ENCODE data around the gene CALN1.
"Not testable (repeated sequence)": the region's sequence is repeated elsewhere in the genome, so short reads cannot be mapped to it uniquely, and the experiment has no call there.

Gene CALN1

DNA sequence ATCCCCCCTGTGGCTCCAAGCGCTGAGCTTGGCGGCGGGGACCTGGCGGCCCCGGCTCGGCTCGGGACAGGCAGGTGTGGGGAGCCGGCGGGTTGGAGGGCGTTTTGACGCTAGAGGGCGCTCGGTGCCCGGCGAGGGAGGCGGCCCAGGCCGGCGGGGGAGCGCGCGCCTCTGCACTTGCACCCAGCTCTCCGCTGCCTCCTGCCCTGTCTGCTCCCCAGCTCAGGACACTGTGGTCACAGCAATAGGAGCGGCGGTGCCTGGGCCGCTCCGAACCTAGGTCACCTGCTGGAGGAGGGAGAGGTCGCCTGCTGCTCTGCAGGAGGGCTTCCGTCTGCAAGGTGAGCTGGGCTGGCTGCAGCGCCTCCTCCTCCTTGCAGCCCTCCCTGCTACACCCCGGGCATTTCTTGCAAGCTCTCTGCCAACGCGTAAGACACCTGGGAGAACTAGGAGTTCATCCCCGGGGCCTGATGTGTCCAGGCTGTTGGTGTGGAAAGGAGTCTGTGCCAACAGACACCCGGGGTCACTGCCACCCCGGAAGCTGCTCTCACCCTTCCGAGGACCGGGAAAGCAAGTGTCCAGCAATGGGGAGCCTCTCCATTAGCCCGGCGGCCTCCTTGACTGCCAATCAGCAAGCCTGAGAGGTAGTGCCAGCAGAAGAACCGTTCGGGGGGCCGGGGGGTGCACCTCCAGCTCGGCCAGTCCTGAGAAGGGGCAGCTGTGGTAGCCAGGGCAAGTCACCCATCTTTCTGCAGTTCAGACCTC, 659.8 kb downstream of the CALN1 start:
- TF ChIP-seq, protein P1, sequence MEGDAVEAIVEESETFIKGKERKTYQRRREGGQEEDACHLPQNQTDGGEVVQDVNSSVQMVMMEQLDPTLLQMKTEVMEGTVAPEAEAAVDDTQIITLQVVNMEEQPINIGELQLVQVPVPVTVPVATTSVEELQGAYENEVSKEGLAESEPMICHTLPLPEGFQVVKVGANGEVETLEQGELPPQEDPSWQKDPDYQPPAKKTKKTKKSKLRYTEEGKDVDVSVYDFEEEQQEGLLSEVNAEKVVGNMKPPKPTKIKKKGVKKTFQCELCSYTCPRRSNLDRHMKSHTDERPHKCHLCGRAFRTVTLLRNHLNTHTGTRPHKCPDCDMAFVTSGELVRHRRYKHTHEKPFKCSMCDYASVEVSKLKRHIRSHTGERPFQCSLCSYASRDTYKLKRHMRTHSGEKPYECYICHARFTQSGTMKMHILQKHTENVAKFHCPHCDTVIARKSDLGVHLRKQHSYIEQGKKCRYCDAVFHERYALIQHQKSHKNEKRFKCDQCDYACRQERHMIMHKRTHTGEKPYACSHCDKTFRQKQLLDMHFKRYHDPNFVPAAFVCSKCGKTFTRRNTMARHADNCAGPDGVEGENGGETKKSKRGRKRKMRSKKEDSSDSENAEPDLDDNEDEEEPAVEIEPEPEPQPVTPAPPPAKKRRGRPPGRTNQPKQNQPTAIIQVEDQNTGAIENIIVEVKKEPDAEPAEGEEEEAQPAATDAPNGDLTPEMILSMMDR (IDR thresholded peaks at IDR 0.05) = peak; percentile 87
- Mint-ChIP-seq H3K9me3 (peaks cover 38% of the 10 kb centered on the region), H3K4me1 (peaks cover 16% of the 10 kb centered on the region), H3K36me3 (ENCODE audit: low read depth) (peaks cover 16% of the 10 kb centered on the region), H3K4me3 (no peak overlapping the region), H3K27ac (peak overlapping the region; percentile 75), H3K27me3 (ENCODE audit: low read depth, poor library complexity) (peaks cover 35% of the 10 kb centered on the region)
- peak; percentile 89 for DNase-seq

DNA sequence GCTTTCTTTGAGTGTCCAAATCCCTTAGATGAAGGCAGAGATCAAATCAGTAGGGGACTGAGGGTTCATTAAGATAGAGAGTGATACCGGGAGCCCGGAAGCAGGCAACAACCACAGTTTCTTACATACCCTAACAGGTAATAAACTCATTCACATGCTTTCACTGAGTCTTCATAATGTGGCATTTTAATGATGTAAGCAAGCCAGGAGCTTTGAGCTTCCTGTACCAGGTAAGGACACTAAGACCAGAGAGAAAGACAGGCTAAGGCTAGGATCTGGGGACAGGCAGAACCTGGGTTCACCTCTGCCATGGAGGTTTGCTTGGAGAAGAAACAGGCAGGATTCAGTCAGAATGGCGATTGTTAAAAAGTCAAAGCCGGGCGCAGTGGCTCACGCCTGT, 661.8 kb downstream of the CALN1 start:
- H3K27me3 Mint-ChIP-seq (ENCODE audit: low read depth, poor library complexity) = peaks cover 35% of the 10 kb centered on the region
- TF ChIP-seq, protein P1 (IDR thresholded peaks at IDR 0.05) = no peak
- H3K4me3 Mint-ChIP-seq = no peak overlapping the region
- H3K27ac Mint-ChIP-seq = no peak overlapping the region
- H3K9me3 Mint-ChIP-seq = peaks cover 19% of the 10 kb centered on the region
- H3K36me3 Mint-ChIP-seq (ENCODE audit: low read depth) = peaks cover 4% of the 10 kb centered on the region
- H3K4me1 Mint-ChIP-seq = peaks cover 16% of the 10 kb centered on the region
- DNase-seq = no peak

DNA sequence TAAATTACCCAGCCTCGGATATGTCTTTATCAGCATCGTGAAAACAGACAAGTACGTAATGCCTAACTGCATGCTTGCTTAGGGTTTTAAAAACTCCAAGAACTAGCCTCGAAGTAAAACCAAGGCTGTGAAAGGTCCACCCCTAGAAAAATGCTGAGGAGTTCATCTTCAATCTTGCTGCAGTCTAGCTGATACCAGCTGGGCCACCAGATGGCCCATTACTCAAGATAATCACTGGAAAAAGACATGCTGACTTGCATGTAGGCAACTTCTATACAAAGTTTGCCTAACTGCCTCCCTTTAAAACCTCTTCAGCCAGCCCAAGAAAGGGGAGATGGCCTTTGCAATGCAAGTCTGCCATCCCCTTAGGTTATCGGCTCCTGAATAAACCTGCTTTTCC, 666.1 kb downstream of the CALN1 start:
- no peak for DNase-seq
- Mint-ChIP-seq H3K27ac (no peak overlapping the region), H3K36me3 (ENCODE audit: low read depth) (peaks cover 4% of the 10 kb centered on the region), H3K27me3 (ENCODE audit: low read depth, poor library complexity) (peaks cover 21% of the 10 kb centered on the region), H3K9me3 (peaks cover 16% of the 10 kb centered on the region), H3K4me3 (no peak overlapping the region), H3K4me1 (no peaks in the 10 kb centered on the region)
- TF ChIP-seq, protein P1 (IDR thresholded peaks at IDR 0.05) = no peak

DNA sequence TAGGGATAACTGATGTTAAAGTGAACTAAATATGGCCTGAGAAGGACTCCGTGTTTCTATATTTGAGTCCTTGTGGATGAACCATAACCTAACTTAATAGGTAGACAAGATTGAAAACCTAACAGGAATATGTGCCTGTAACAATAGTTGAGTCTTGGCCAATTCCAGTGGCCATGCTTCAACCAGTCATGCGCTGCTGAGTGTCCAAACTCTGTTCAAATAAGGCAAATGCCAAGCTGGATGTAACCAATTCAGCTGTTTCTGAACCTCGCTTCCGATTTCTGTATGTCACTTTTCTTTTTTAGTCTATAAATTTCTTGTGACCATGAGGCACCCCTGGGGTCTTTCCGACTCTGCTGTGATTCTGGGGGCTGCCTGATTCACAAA, 672.0 kb downstream of the CALN1 start:
- no peak overlapping the region for H3K27ac Mint-ChIP-seq
- no peak for DNase-seq
- no peak overlapping the region for H3K4me3 Mint-ChIP-seq
- H3K36me3 Mint-ChIP-seq (ENCODE audit: low read depth) = no peaks in the 10 kb centered on the region
- H3K4me1 Mint-ChIP-seq = peaks cover 10% of the 10 kb centered on the region
- TF ChIP-seq, protein P1 (IDR thresholded peaks at IDR 0.05) = no peak
- peaks cover 8% of the 10 kb centered on the region for H3K27me3 Mint-ChIP-seq (ENCODE audit: low read depth, poor library complexity)
- H3K9me3 Mint-ChIP-seq = no peaks in the 10 kb centered on the region

DNA sequence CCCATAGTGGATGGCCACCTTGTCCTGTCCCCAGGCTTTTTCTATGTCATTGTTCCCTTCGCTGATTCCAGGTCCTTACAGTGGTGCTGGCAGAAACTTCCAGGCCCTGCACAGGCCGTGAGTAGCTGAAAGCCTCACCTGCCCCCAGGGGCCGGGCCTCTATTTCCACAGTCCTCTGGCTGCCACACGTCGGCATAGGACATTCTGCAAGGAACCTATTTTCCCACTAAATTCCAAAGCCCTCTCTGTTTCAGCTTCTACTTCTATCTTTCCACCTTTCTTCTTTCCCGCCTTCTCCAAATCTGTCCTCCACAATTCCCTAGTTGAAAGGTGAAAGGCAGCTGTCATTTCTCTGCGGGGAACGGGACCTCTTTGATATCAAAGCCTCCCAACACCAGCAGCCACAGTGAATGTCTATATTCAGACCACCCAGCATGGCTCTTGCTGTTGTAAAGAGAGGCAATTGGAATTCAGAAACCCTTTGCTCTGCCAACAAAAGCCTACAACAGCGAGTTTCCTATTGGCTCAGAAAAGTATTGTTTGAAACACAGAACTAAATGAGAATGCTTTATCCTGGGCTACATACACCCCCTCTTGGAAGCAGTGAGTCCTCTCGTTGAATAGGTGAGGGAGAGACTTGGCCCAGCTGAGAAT, 672.5 kb downstream of the CALN1 start:
- Mint-ChIP-seq H3K27ac (no peak overlapping the region), H3K36me3 (ENCODE audit: low read depth) (no peaks in the 10 kb centered on the region)

DNA sequence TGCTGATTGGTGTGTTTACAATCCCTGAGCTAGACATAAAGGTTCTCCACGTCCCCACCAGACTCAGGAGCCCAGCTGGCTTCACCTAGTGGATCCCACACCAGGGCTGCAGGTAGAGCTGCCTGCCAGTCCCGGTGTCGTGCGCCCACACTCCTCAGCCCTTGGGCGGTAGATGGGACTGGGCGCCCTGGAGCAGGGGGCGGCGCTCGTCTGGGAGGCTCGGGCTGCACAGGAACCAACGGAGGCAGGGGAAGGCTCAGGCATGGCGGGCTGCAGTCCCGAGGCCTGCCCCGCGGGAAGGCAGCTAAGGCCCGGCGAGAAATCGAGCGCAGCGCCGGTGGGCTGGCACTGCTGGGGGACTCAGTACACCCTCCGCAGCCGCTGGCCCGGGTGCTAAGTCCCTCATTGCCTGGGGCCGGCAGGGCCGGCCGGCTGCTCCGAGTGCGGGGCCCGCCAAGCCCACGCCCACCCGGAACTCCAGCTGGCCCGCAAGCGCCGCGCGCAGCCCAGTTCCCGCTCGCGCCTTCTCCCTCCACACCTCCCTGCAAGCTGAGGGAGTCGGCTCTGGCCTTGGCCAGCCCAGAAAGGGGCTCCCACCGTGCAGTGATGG, 674.1 kb downstream of the CALN1 start:
- DNase-seq; H3K36me3 Mint-ChIP-seq (ENCODE audit: low read depth); H3K4me1 Mint-ChIP-seq; H3K9me3 Mint-ChIP-seq; H3K4me3 Mint-ChIP-seq; H3K27ac Mint-ChIP-seq; H3K27me3 Mint-ChIP-seq (ENCODE audit: low read depth, poor library complexity): not testable (repeated sequence)

More for the DNA sequence above, 672.5 kb downstream of the CALN1 start:
- Mint-ChIP-seq H3K27me3 (ENCODE audit: low read depth, poor library complexity) (peaks cover 8% of the 10 kb centered on the region), H3K4me1 (peaks cover 10% of the 10 kb centered on the region), H3K9me3 (no peaks in the 10 kb centered on the region), H3K4me3 (no peak overlapping the region)
- TF ChIP-seq, protein P1 (IDR thresholded peaks at IDR 0.05) = no peak
- DNase-seq = no peak
